ENCODE measurements around the gene ERICH6.

DNA sequence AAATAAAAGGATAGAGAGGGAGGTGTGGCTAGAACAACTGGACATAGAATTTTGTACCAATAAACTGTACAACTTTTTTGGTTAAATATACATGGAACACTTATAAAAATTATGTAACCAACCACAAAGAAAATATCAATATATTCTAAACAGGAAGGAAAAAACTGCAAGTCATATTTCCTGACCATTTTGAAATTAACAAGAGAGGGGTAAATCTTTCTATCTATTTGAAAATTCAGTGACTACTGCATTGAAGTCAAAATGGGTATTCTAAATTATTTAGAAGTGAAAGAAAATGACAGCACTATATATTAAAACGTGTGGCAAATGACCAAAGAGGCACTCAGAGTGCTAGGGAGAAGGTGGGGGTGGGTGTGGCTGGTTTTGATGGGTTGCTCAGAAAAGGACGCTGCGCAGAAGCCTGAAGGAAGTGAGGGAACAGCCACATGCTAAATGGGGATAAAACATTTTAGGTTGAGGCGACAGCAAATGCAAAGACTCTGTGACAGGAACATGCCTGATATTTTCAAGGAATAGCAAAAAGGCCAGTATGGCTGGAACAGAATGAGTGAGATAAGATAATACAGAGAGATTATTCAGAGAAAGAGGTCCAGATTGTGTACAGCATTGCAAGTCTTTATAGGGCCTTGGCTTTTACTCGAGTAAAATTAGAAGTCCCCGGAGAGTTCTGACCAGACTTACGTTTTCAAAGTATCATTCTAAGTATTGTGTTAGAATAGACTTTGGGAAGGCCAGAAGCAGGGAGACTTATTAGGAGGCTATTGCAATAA, 41.1 kb downstream of the ERICH6 start:
- no peak for TF ChIP-seq POLR2A (IDR thresholded peaks at IDR 0.05)
- TF ChIP-seq, protein P1, sequence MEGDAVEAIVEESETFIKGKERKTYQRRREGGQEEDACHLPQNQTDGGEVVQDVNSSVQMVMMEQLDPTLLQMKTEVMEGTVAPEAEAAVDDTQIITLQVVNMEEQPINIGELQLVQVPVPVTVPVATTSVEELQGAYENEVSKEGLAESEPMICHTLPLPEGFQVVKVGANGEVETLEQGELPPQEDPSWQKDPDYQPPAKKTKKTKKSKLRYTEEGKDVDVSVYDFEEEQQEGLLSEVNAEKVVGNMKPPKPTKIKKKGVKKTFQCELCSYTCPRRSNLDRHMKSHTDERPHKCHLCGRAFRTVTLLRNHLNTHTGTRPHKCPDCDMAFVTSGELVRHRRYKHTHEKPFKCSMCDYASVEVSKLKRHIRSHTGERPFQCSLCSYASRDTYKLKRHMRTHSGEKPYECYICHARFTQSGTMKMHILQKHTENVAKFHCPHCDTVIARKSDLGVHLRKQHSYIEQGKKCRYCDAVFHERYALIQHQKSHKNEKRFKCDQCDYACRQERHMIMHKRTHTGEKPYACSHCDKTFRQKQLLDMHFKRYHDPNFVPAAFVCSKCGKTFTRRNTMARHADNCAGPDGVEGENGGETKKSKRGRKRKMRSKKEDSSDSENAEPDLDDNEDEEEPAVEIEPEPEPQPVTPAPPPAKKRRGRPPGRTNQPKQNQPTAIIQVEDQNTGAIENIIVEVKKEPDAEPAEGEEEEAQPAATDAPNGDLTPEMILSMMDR (IDR thresholded peaks at IDR 0.05), result no peak
